HUDEP-2 (cell line): ENCODE data around the gene OR2A42.
"Not testable (repeated sequence)": the region's sequence is repeated elsewhere in the genome, so short reads cannot be mapped to it uniquely, and the experiment has no call there.

Experiments
- DNase-seq, 76 experiments: peaks; one replicate each; lab custom pipeline; 2025; ENCODE audit not compliant: unreplicated experiment in 76 of 76; lab: John Stamatoyannopoulos, UW

OR2A42 gene, protein sequence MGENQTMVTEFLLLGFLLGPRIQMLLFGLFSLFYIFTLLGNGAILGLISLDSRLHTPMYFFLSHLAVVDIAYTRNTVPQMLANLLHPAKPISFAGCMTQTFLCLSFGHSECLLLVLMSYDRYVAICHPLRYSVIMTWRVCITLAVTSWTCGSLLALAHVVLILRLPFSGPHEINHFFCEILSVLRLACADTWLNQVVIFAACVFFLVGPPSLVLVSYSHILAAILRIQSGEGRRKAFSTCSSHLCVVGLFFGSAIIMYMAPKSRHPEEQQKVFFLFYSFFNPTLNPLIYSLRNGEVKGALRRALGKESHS

DNA sequence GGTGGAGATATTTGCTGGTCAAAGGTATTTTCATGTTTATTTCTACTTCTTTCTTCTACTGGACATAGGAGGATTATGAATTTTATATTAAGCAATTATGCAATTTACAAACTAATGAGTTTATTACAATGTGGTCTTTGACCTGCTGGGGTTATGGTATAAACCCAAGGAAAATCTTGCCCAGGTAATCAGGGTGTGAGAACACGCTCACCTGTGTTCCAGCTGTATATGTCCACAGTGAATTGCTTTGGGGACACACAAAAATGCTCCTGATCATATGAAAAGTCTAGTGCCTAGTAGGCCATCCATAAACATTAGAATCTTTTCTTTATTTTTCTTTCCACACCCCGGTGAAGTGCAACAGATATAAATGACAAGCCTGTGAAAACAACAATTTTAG, at the start of gene OR2A42:
TSS of gene OR2A42 (minus strand) at position 241 of the 400 bp plus-strand sequence. CDS start 6,762 bp downstream, outside the sequence.
- DNase-seq: not testable (repeated sequence)

DNA sequence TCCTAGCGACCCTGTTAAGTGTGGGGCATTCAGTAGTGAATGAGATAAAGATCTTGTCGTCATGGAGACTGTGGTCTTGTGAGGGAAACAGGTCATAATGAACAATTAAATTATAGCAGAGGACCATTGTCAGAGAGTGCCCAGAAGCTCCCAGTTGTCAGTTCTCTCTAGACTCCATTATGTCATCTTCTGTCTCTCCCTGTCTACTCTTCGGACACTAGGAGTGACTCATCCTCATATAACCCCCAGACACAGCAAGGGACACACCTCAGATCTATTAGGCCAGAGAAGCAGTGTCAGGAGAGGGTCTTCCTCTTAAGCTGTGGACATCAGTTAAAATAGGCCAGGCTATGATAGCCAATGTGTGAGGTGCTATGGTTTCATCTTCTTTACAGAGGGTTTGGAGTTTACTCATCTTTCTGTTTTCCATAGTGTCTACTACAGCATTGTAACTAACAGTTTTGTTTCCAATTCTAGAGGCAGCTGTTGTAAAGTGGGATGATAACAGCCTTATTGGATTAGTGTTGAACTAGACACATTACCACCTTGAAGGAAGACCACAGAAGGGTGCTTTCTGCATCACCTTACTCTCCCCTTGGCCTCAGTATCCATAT, 47.9 kb upstream of the OR2A42 start:
- not testable (repeated sequence) for DNase-seq

DNA sequence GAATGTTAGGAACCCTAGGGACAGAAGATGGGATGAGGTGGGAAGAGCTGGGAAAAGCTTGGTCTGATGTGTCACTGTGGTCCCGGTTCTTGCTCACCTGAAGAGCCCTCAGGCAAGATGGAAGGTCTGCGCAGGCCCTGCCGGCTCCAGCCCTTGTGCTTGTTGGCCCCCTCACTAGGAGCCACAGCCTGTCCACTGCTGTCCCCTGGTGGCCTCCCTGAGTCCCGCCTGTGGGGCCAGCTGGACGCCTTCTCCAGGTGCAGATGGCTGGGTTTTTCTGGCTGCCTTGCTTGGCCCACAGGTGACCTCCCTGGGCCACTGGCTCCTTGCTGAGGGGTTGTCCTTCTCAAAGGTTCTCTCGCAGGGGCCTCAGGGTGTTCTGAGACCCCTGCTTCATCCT, 44.3 kb upstream of the OR2A42 start:
- not testable (repeated sequence) for DNase-seq

DNA sequence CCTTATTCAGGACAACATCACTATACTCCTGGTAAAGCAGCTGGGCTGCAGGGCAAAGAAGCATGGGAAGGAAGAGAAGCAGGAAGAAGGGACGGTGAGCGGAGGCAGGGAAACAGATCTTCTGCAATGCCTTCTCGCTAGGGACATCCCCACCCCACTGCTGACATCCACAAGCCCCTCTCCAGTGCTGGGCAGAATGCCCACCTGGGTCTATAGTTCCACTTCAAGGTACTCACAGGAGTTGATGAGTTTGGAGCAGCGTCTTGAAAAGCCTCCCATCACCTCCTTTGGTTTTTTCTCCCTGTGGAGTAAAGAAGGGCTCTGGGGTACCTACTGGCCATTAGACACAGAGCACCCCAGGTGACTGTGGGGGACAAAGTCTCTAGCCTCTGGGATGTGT, 43.1 kb upstream of the OR2A42 start:
- not testable (repeated sequence) for DNase-seq

DNA sequence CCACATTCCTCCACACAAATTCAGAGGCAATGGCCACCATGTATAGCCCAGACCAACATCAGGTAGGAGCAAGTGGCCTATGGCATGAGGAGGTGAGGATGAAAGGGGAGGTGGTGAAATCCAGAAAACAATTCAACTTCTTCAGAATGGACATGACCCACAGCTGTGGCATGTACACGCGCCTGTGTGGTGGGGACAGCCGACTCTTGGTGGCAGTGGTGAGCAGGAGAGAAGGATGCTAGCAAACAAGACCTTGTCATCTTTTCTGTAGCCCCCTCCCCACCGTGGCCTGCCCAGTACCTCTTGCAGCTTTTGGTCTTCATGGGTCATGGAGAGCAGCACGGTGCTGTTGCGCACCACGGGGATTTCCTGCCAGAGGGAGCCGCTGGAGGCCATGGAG, 42.6 kb upstream of the OR2A42 start:
- not testable (repeated sequence) for DNase-seq

DNA sequence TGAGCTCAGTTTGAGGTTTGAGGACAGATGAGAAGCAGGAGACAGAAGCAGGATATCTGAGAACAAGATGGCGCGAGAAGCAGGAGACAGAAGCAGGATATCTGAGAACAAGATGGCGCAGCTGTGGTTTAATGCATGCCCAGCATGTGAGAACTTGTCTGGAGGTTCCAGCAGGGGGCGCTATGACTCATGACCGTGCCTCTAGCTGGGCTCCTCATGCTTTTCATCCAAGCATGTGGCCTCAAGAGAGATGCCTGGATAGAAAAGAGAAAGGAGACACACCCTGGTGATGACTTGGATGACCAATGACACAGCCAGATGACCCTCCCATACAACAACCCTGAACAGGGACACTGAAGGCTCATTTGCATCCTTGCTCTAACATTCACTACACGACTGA, 40.6 kb upstream of the OR2A42 start:
- DNase-seq: not testable (repeated sequence)

DNA sequence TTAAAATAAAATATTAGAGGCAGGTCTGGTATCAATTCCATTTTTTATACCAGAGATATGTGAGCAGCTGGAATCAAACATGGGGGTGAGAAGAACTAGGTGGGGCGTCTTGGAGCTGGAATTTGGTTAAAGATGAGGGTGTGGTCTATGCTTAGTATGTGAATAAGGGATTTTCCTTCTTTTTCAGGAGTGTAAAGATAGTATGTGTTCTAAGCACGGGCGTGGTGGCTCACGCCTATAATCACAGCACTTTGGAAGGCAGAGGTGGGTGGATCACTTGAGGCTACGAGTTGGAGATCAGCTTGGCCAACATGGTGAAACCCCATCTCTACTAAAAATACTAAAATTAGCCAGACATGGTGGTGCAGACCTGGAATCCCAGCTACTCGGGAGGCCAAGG, 35.9 kb upstream of the OR2A42 start:
- DNase-seq: not testable (repeated sequence)

DNA sequence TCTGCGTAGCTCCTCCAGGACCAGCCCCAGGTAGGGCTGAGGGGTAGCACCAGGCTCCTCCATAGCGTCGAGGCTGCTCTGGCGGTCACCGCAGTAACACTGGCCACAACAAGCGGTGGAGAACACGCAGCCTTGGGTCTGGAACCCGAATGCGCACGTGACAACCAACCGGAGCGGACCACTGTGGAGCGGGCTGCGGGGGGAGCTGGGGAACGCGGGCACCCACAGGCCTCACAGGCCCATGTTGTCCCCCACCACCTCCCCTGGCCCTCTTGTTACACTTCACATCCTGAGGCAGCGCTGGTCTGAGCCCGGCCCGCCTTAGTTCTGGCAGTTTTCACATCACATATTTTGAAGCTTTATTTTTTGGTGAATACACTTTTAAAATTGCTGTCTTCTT, 29.8 kb upstream of the OR2A42 start, which contains the start of gene CTAGE8:
TSS of gene CTAGE8 (minus strand) at position 101 of the 400 bp plus-strand sequence. CDS start at position 63, 38 bp downstream.
- DNase-seq: not testable (repeated sequence)

DNA sequence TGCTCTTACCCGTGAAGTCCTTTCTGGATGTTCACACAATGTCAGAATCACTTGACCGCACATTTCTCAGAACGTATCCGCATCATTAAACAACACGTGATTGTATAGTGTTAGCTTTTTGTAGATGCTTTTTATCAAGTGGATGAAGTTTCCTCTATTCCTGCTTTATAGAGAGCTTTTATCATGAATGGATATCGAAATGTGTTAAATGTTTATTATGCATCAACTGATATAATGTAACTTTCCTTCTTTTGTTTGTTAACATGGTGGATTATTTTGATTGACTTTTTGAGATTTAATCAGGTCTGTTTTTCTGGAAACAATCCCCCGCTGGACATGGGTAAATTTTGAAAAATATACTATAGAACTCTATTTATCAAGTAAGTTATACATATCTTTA, 25.3 kb upstream of the OR2A42 start, which contains the start of gene OR2A7:
TSS of gene OR2A7 (minus strand) at position 101 of the 400 bp plus-strand sequence. CDS start 5,164 bp downstream, outside the sequence.
- DNase-seq: not testable (repeated sequence)

DNA sequence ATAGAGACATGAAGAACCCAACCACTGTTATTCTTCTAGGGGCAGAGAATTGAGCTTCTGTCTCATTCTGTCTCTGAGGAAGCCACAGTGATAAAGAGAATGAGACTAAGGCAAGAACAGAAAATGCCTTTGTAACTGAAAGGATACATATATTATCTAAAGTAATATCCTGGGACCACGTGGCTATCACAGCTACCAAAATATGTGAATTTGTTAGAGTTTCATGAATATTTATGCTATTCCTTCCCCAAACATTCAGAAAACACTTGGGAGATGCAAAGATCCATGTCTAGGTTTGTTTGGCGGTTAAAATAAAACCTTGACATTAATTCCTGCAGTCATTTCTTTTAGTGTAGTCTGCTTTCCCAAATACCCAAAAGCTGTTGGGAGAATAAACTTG, 22.7 kb upstream of the OR2A42 start:
- not testable (repeated sequence) for DNase-seq

DNA sequence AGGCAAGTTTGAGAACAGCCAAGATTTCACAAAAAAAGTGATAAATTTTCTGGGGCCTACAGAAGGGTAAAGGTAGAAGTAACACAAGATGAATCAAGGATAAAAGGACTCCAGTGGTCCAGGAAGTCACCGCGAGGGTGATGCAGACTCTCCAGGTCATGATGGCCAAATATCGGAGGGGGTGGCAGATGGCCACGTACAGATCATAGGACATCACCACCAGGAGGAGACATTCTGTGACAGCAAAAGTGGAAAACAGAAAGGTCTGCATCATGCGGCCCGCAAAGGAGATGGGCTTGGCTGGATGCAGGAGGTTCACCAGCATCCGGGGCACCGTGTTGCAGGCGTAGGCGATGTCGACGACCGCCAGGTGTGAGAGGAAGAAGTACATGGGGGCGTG, 19.7 kb upstream of the OR2A42 start:
- DNase-seq: not testable (repeated sequence)

DNA sequence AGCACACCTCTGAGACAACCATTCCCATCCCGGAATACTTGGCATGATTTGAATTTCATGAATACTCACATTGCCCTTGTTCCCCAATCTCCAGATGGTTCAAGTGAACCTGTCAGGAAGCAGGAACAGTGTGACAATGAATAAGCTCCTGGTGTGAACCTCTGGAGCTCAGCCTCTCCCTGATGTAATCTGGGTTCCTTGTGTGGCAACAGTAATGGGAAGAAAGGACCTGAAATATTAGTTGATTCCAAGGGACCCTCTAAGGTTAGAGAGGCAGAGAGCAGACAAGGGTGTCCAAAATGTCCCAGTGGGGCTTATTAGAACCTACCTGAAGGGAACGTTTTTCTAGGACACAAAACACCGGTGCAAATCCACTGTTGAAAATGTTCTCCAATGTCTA, 16.7 kb upstream of the OR2A42 start:
- DNase-seq: no peak

DNA sequence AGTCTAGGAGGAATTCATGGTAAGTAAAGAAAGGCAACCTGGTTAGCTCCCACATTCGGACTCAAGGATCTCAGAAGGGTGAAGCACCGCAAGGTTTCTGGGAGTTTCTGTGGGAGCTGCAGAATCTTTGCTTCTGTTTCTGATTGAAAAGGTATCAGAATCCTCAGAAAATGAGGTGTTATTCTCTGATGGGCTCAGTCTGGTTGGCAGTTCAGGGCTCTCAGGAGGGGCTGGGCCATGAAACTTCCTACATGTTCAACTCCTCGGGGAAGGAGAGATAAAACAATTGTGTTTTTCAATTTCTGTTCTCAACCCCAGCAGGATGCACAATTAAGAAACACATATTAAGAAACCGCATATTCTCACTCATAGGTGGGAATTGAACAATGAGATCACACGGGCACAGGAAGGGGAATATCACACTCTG, 16.1 kb upstream of the OR2A42 start:
- DNase-seq: no peak

DNA sequence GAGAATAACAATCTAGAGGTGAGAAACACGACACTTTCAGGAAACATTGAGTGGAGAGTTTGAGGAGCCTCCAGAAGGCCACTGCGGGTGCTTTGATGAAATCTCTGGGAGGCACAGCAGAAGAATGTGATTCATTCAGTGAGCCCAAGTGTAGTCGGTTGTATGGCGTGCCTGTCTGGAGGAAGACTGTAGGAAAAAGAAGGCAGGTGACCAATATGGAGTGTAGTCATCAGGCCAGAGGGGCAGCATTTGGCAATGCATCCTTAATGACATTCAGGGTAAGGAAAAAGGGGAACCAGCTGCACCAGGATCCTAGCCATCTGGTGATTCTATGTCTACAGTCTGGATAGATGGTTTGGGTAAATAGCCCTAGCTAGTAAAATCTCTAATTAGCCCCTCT, 12.9 kb upstream of the OR2A42 start:
- DNase-seq: not testable (repeated sequence)

DNA sequence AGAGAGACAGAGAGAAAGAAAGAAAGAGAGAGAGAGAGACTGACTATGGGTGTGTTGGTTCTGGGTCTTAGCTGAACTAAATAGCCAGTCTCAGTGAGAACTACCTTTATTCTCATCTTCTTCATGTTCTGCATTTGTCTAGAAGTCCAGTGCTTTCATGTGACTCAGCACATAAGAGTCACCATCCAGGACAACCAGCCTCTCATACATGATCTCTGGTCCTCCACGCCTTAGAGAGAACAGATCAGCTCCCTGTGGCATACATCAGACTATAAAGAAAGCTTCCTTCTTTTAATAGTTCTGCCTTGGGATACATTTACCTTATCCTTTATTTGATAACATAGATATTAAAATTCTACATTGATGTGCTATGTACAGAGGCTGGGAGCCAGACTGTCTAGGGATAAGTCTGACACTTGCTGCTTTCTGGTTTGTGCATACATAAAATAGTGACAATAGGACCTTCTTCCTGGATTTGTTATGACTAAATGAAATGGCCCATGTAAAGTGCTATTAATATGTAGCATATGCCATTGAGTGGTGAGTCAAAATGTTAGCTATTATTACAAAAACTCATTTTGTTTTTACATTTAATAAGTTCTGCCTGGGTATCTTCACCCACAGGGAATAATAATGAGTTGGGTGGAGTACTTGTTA, 8.4 kb upstream of the OR2A42 start:
- not testable (repeated sequence) for DNase-seq

DNA sequence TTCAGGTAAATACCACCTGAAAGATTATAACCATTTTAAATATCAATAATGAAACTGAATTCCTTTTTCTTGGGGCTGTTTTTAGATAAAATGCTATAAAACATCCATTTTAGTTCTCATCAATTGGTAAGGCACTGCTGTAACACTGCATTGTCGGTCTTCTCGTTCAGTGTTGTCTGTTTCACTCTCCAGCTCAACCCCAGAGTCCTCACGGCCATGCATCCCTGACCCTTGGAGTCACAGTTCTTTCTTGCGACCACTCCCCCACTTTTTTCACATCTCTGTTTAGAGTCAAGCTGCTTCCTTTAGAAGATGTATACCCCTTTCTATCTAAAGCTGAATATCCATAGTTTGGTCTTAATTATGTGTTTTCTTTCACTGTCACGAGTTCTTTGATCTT, 7.6 kb upstream of the OR2A42 start:
- not testable (repeated sequence) for DNase-seq

DNA sequence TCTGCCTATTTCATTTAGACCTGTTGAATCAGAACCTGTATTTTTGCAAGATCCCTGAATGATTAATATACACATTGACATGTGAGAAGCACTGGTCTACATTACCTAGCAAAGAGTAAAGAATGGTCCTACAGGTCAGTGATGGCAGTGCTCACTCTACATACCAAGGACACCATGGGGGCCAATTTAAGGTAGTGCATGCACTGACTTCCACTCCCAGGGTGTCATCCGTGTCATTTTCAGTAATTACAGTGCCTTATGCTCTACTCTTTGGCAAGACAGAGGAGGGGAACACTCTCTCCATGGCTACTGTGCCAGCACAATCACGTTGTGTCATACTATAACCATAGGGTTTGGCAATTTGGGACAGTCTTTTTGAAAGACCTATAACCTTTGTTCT, 6.0 kb upstream of the OR2A42 start:
- not testable (repeated sequence) for DNase-seq

DNA sequence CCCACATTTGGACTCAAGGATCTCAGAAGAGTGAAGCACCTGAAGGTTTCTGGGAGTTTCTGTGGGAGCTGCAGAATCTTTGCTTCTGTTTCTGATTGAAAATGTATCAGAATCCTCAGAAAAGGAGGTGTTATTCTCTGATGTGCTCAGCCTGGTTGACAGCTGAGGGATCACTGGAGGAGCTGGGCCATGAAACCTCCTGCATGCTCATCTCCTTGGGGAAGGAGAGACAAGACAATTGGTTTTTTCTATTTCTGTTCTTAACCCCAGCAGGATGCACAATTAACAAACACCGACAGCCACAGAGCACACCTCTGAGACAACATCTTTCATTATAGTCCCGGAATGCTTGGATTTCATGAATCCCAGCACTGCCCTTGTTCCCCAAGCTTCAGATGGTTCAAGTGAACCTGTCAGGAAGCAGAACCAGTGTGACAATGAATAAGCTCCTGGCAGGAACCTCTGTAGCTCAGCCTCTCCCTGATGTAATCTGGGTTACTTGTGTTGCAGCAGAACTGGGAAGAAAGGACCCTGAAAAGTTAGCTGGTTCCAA, 799 bp downstream of the OR2A42 start:
- DNase-seq: not testable (repeated sequence)

DNA sequence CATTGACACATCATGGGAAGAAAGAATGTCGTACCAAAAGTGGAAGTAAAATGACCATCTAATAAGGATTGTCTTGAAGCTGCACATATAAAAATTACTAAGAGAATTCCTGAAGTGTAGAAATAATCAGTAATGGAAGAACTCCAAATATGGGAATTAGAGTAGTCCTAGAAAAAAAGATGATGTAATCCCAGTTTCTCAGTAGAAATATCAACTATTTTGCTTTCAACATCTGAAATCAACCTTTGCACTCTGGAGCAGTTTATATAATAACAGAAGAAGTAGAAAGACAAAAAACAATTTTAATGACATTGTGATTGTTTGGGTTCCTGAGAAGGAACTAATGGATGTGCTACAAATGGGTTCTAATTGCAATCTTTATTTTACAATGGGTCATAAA, 6.4 kb downstream of the OR2A42 start:
- not testable (repeated sequence) for DNase-seq

DNA sequence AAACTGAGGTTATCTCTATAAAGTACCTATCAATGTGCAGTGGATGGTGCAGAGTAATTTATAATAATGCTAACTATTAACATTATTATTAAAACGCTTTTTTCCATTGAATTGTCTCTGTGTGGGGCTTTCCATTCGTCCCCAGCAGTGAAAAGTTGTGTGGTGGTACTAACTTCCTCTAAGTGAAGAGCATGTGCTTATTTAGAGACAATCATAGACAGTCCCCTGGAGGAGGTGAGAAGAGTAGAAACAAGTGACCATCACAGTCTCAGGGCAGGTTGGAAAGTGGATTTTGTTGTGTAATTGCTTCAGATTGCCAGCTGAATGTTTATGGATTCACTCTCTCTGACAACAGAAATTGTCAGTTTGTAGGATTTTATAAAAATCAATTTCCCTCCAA, 8.4 kb downstream of the OR2A42 start:
- DNase-seq: not testable (repeated sequence)

DNA sequence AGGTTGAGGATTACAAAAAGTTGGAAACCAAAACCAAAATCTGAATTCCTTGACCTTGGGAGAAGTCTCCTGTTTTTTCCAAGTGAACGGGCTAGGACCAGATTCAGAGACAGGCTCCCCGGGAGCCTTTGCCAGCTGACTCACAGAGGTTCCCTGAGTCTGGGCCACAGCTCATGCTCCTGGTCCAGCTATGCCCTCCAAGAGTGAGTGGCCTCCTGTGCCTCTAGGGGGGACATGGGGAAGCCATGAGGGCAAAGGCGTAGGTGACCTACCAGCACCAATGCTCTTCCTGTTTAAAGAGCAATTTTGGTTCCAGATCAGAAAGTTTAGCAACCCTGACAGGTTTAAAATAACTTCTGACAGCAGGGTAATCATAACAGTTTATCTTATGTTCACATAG, 10.6 kb downstream of the OR2A42 start:
- not testable (repeated sequence) for DNase-seq
